D721Med (cell line): ENCODE measurements around the gene LORICRIN.

ENCODE experiments used
- DNase-seq: peaks from one replicate; pipeline ENCODE4 v3.0.0; 2011; ENCODE audit warnings: low spot score; ENCODE audit not compliant: insufficient read length
- FAIRE-seq: peaks from 2 replicates; lab custom pipeline; 2011; peaks lifted over from hg19 to GRCh38; lab: Jason Lieb, UNC
- CTCF ChIP-seq: IDR thresholded peaks from 2 replicates; pipeline ENCODE4 v1.5.1; 2012; ENCODE audit warnings: mild to moderate bottlenecking, control low read depth; ENCODE audit not compliant: insufficient read depth; ENCODE audit errors: missing control alignments

Gene LORICRIN

GRCh38 chr1:153253693-153254092, 5.8 kb upstream of the LORICRIN start:
- FAIRE-seq, result no peak
- TF ChIP-seq CTCF, result no peak
- DNase-seq, result no peak

GRCh38 chr1:153260585-153261280, 1.2 kb downstream of the LORICRIN start:
- no peak for DNase-seq
- no peak for FAIRE-seq
- no peak for TF ChIP-seq CTCF

GRCh38 chr1:153261281-153262069, 2.0 kb downstream of the LORICRIN start:
- no peak for TF ChIP-seq CTCF
- FAIRE-seq (no peak), DNase-seq (no peak)

DNA sequence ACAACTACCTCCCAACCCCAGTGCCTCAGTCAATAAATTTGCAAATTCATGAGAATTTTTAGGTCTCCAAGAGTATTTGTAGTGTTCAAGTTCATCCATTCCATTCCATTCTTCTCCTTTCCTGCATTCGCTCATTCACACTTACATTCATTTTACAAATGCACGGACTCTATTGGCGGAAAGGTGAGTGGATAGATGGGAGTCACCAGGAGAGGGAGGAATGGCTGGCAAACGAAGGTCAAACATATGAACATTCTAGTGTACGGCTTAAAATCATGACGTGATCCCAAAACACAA, 2.5 kb downstream of the LORICRIN start:
- no peak for DNase-seq
- FAIRE-seq, result no peak
- no peak for TF ChIP-seq CTCF

- no peak for FAIRE-seq
- TF ChIP-seq CTCF, result no peak
Measured at GRCh38 chr1:153262462-153263157, 3.1 kb downstream of the LORICRIN start.

DNA sequence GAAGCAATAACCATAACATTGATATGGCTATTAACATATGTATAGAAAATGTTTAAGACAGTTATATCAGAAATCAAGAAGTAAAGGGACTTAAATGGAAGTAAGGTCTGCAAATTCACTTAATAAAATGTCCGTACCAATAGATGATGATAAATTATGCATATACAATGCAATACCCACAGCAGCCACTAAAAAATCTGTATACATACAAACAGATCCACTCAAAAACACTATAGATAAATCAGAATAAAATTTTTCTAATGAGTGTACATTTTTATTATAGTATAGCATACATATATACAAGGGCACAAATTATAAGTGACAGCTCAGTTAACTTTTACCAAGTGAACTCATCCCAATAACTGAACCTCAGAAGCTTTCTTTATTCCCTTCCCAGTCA, 6.0 kb downstream of the LORICRIN start:
- no peak for FAIRE-seq
- no peak for TF ChIP-seq CTCF
- no peak for DNase-seq

More at GRCh38 chr1:153262462-153263157, 3.1 kb downstream of the LORICRIN start:
- DNase-seq, result no peak
